ENCODE measurements around the gene WDPCP.
"Not testable (repeated sequence)": the region's sequence is repeated elsewhere in the genome, so short reads cannot be mapped to it uniquely, and the experiment has no call there.

The WDPCP gene

GRCh38 chr2:63124218-63124617, 464.1 kb downstream of the WDPCP start:
- no peak for DNase-seq (ENCODE audit: low read depth in 2 of 3, low spot score in 1 of 3)

DNA sequence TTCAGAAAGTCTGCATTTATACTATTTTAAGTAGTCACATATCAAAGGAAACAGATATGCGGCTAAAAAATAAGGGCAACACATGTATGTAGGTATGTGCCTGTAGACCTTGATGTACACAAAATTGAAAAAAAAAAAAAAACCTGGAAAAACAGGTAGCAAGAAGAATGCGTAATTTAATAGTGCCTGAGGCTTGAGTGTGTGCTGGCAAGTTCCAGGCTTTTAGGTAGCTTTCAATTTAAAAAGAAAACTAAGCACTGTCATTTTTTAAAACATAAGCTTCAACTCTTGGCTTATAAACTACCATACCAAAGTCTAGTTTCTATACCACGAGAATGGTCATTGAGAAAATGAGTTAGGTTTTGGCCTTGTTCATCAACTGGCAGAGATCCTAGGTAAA, 465.4 kb downstream of the WDPCP start:
- DNase-seq (ENCODE audit: low read depth in 2 of 3, low spot score in 1 of 3) = no peak

- DNase-seq (ENCODE audit: low read depth in 2 of 3, low spot score in 1 of 3) = no peak
Observed at GRCh38 chr2:63121055-63121834, 467.0 kb downstream of the WDPCP start.

GRCh38 chr2:63118821-63119220, 469.5 kb downstream of the WDPCP start:
- no peak for DNase-seq (ENCODE audit: low read depth in 2 of 3, low spot score in 1 of 3)

DNA sequence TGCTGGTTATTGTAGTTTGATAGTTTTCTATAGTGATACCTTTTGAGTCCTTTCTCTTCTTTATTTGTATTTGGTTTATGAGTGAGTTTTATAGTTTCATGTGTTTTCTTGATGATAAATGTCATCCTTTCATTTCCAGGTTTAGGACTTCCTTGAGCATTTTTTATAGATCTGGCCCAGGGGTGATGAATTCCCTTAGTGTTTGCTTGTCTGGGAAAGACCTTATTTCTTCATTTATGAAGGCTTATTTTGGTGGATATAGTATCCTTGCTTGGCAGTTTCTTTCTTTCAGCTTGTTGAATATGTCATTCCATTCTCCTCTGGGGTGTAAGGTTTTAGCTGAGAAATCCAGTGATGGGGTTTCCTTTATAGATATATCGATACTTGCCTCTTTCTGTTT, 483.8 kb downstream of the WDPCP start:
- DNase-seq (ENCODE audit: low read depth in 2 of 3, low spot score in 1 of 3) = no peak

DNA sequence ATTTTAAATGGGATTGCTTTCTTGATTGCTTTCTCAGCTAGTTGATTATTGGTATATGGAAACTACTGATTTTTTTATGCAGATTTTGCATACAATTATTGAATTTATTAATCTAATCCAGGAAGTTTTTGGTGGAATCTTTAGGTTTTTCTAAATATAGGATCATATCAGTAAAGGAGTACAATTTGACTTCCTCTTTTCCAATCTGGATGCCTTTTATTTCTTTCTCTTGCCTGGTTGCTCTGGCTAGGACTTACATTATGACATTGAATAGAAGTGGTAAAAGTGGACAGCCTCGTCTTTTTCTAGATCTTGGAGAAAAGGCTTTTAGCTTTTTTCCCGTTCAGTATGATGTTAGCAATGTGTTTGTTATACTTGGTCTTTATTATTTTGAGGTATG, 486.3 kb downstream of the WDPCP start:
- no peak for DNase-seq (ENCODE audit: low read depth in 2 of 3, low spot score in 1 of 3)

DNA sequence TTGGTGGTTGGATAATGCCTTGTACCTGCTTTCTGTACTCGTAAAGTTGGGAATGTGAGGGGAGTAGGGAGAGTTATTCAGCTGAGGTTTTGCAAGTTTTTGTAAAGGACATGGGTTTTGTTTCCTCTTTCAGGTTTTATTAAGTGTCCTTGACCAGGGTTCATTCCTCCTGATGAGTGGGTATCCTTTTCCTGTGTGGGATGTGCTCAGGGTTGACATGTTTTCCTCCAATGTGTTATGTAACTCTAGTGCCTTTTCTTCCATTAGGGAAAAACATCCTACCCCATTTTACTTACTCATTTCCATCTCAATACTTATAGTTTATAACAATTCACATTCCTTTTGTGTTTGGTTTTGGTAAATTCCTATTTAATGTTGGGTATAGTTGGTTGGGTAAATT, 489.2 kb downstream of the WDPCP start:
- DNase-seq (ENCODE audit: low read depth in 2 of 3, low spot score in 1 of 3) = no peak

- no peak for DNase-seq (ENCODE audit: low read depth in 2 of 3, low spot score in 1 of 3)
Observed at GRCh38 chr2:63096491-63096890, 491.8 kb downstream of the WDPCP start.

GRCh38 chr2:63093502-63093901, 494.8 kb downstream of the WDPCP start:
- DNase-seq (ENCODE audit: low read depth in 2 of 3, low spot score in 1 of 3) = no peak

- no peak for DNase-seq (ENCODE audit: low read depth in 2 of 3, low spot score in 1 of 3)
Observed at GRCh38 chr2:63092857-63093256, 495.4 kb downstream of the WDPCP start.

- DNase-seq (ENCODE audit: low read depth in 2 of 3, low spot score in 1 of 3) = no peak
Observed at GRCh38 chr2:63092401-63092800, 495.9 kb downstream of the WDPCP start.

GRCh38 chr2:63086687-63087086, 501.6 kb downstream of the WDPCP start:
- DNase-seq (ENCODE audit: low read depth in 2 of 3, low spot score in 1 of 3) = no peak

DNA sequence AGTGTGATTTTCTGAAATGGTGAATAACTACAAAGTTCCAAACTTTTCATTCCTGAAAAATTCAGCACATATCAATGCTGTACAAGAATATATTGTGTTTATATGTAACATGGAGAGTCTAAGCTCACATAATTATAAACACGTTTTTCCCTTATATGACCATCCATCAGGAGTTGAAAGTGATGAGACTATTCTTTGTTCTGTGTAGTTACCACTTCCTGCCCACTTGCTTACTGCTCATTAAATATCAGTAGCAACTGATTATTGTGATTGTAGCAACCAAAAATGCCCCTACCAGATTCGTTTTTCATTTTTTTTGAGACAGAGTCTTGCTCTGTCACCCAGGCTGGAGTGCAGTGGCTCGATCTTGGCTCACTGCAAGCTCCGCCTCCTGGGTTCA, 506.9 kb downstream of the WDPCP start:
- no peak for DNase-seq (ENCODE audit: low read depth in 2 of 3, low spot score in 1 of 3)

DNA sequence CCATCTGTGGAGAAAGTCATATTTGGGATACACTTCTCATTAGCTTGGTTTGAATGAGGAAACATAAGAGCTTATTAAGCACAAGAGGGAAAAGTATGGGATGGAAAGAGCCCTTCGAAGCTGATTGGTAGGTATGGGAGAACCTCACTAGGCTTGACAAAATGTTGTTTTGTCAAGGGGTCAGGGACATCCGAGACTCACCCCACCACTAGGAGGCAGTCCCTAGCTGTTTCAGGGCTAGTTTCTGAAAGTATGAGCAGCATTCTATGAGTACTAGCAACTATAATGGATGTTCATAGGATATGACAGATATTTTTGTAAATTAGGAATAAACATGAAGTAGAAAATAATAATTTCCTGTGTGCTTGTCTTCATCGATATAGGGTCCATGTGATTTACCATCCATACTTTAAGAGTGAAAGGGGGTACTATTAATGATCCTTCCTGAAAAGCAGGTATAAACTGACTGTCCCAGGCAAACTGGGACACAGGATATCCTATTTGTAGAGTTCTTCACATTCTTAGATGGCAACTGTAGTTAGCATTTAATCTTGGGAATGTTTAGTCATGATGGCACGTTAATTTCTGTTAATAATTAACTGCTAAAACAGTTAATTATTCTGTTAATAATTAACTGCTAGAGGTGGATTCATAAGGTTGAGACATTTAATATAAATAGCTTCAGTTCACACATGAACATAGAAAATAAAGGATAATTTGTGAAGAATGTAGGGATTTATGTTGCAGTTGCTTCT, 509.2 kb downstream of the WDPCP start:
- DNase-seq (ENCODE audit: low read depth in 2 of 3, low spot score in 1 of 3) = no peak

GRCh38 chr2:63074399-63074798, 513.9 kb downstream of the WDPCP start:
- DNase-seq (ENCODE audit: low read depth in 2 of 3, low spot score in 1 of 3) = not testable (repeated sequence)

DNA sequence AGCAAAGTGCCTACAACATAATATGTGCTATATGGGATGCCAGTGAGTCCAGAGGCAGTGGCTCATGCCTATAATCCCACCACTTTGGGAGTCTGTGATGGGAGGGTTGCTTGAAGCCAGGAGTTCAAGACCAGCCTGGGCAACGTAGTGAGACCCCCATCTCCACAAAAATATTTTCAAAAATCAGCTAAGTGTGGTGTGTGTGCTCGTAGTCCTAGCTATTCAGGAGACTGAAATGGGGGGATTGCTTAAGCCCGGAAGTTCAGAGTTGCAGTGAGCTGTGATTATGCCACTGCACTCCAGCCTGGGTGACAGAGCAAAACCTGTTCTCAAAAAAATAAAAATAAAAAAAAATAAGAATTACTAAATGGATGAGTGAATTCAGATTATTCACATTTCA, 514.3 kb downstream of the WDPCP start:
- no peak for DNase-seq (ENCODE audit: low read depth in 2 of 3, low spot score in 1 of 3)

DNA sequence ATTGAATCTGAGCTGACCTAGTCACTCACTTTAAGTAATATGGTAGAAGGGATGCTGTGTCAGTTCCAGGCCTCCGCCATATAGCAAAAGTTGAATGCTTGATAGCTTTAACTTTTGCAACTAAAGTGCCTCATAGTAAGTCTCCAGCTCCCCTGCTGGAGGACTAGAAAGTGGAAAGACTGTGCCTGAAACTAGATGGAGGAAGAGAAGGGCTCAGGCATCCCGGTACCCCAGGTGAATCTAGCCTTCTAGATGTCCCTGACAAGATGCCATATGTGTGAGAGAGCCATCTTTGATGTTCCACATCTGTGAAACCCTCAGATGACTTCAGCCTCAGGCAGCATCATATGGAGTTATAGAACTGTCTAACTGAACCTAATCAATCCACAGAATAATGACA, 516.6 kb downstream of the WDPCP start:
- DNase-seq (ENCODE audit: low read depth in 2 of 3, low spot score in 1 of 3) = no peak

All from stimulated activated CD4-positive, alpha-beta T cell treated with anti-CD3 and anti-CD28 coated beads, Interleukin-12 subunit alpha, Interleukin-12 subunit beta, amount 100 ng/mL, for 48 hours (primary cell).